Ectodermal cell (in vitro differentiated cells): ENCODE results near the gene RNF112.

Source experiments
- H3K27ac ChIP-seq: 2 replicates; pipeline ENCODE4 v1.7.0; 2013; ENCODE audit warnings: mild to moderate bottlenecking, low read depth, low read length; ENCODE audit not compliant: insufficient read depth, poor library complexity, severe bottlenecking
- H3K27me3 ChIP-seq: 2 replicates; pipeline ENCODE4 v1.7.0; 2013; ENCODE audit warnings: mild to moderate bottlenecking, low read length; ENCODE audit not compliant: insufficient read depth, control insufficient read depth, poor library complexity, severe bottlenecking
- H3K36me3 ChIP-seq: one replicate; pipeline ENCODE4 v1.7.0; 2013; ENCODE audit warnings: low read length; ENCODE audit not compliant: control insufficient read depth, insufficient read depth
- H3K4me1 ChIP-seq: one replicate; pipeline ENCODE4 v1.7.0; 2013; ENCODE audit warnings: low read length; ENCODE audit not compliant: control insufficient read depth, insufficient read depth
- H3K4me3 ChIP-seq: 2 replicates; pipeline ENCODE4 v1.7.0; 2013; ENCODE audit warnings: low read depth, low read length, control low read depth; ENCODE audit not compliant: insufficient read depth
- H3K9me3 ChIP-seq: 2 replicates; pipeline ENCODE4 v1.7.0; 2013; ENCODE audit warnings: mild to moderate bottlenecking, low read length, moderate library complexity; ENCODE audit not compliant: control insufficient read depth
- WGBS, 2 experiments: methylation state at CpG; one replicate each; pipeline ENCODE4 v1.1.7; 2013; ENCODE audit warnings: missing lambda C conversion rate in 2 of 2; 5-methylcytosine and 5-hydroxymethylcytosine counted together

The RNF112 gene

DNA sequence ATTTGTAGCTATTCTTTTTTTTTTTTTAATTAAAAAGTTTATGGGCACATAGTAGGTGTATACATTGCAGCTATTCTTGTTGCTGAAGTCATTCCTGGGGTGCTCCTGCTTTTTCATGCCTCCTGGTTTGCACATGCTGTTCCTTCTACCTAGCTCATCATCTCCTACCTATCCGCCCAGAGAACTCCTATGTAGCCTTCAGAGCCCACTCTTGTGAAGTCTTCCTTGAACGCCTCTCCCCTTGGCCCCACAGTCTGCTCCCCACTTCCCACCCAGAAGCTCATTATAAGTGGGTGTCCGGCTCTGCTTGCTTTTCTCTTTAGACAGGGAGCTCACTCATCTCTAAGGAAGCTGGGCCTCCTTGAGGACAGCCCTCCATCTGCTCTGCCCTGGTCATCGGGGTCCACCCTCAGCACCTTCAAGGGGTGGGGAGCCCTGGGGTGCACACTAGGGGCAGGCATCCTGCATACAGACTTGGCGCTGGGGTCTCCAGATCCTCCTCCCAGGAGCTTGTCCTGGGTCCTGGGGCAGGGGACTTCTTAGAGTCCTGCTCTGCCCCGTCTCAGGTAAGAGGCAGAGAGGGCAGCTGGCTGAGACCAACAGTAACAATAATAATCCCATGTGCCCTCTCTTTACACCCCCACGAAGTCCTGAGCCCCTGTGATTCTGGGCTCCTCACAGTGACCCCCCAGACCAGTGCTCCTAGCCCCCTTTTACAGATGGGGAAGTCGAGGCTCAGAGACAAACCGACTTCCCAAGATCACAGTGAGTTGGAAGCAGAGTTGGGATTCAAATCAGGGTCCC is 45.0 kb upstream of the RNF112 start:
- WGBS, 2 experiments = 92 to 94% methylated on average over 9 of the region's 9 CpGs

DNA sequence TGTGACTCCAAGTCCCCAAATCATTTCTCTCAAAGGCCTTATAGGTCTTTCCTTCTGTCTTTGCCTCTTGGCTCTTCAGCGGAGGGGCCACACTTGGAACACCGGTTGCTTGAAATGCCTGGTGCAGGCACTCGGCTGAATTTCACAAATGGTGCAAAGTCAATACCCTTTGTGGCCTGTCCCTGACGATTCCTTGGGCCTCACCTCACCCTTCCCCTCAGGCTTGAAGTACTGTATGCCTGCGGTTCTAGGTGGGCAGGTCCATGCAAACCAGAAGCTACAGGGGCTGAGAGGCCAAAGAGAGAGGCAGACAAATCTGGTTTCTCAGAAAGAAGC is 44.4 kb upstream of the RNF112 start:
- Histone ChIP-seq H3K36me3 (no peaks in the 10 kb centered on the region), H3K9me3 (no peaks in the 10 kb centered on the region), H3K4me3 (no peak overlapping the region), H3K4me1 (peaks cover 4% of the 10 kb centered on the region), H3K27me3 (no peaks in the 10 kb centered on the region), H3K27ac (no peak overlapping the region)
- 89 to 92% methylated on average over 5 of the region's 5 CpGs for WGBS, 2 experiments

More for the DNA sequence above, 45.0 kb upstream of the RNF112 start:
- H3K27ac ChIP-seq = no peak overlapping the region
- H3K27me3 ChIP-seq = no peaks in the 10 kb centered on the region
- no peak overlapping the region for H3K4me3 ChIP-seq
- H3K4me1 ChIP-seq = peaks cover 5% of the 10 kb centered on the region
- no peaks in the 10 kb centered on the region for H3K36me3 ChIP-seq
- H3K9me3 ChIP-seq = no peaks in the 10 kb centered on the region

DNA sequence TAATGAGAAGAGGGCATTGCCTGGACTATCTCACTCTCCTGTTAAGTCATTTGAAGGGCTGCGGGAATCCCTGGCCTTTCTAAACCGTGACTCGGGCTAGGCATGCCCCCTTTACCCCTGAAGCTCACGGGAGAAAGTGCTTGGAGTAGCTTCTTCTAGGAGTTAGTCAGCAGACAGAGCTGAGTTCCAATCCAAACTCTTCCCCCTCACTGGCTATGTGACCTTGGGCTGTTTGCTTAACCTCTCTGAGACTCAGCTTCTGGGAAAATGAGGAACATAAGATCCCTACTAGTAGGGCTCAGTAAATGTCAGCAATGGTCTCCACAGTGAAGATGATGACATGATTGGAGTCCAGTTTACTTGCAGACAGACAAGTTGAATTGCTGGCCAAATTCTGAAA is 42.8 kb upstream of the RNF112 start:
- Histone ChIP-seq H3K9me3 (no peaks in the 10 kb centered on the region), H3K27me3 (no peaks in the 10 kb centered on the region), H3K27ac (no peak overlapping the region), H3K36me3 (no peaks in the 10 kb centered on the region), H3K4me1 (no peaks in the 10 kb centered on the region), H3K4me3 (no peak overlapping the region)
- 91 to 96% methylated on average over 4 of the region's 4 CpGs for WGBS, 2 experiments

DNA sequence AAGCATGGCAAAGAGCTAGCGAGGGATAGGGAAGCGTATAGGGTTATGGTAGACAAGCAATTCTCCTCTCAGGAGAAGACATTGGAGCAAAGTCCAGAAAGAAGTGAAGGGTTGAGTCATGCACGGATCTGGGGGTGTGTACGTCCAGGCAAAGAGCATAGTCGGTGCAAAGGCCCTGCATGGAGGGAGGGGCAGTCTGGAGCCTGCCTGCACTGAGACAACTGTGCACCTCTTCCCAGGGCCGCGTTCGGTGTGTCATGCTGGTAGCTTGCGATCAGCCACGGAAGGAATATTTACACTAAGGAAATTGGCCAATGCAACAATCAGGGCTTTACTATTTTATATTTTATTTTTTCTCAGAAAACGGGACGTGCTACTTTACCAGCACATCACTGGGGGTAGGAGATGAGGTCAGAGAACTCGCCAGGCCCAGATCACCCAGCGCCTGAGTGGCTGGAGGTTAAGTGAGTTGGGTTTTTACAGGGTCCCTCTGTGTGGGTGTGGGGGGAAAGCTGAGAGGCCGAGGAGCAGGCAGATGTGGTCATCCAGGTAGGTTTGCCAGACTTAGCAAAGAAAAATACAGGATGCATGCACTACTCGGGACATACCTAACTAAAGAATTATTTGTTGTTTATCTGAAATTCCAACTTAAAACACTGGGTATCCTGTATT is 41.8 kb upstream of the RNF112 start:
- Histone ChIP-seq H3K4me3 (no peak overlapping the region), H3K36me3 (no peaks in the 10 kb centered on the region), H3K27me3 (no peaks in the 10 kb centered on the region), H3K4me1 (no peaks in the 10 kb centered on the region), H3K27ac (no peak overlapping the region), H3K9me3 (no peaks in the 10 kb centered on the region)
- WGBS, 2 experiments = 96% methylated on average over 16 of the region's 16 CpGs

DNA sequence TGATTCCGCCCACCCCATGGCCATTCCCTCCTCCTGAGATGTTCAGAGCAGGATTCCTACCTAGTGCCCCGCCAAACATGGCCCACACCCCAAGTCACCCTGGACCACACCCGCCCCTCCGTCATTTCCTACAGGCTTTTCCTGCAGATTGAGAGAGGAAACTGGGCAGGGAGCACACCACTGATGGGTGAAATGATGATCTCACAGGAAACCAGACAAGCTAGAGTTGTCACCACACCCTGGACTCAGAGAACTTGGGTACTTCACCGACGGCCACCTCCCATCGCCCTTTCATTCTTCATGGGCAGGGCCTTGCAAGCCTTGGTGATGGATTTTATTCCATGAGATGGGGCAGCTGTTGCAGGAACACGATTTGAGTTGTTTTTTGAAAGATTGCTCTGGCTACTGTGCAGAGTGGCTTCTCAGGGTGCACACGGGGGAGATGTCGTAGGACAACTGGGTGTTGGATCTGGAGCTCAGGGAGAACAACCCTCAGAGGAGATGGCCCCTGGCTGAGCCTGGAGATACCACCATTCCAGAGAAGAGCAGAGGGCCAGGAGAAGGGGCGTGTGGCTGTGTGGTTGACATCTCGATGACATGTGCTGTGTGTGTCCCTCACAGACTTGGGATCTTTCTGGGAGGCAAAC is 41.1 kb upstream of the RNF112 start:
- 95 to 97% methylated on average over 12 of the region's 12 CpGs for WGBS, 2 experiments
- no peaks in the 10 kb centered on the region for H3K27me3 ChIP-seq

DNA sequence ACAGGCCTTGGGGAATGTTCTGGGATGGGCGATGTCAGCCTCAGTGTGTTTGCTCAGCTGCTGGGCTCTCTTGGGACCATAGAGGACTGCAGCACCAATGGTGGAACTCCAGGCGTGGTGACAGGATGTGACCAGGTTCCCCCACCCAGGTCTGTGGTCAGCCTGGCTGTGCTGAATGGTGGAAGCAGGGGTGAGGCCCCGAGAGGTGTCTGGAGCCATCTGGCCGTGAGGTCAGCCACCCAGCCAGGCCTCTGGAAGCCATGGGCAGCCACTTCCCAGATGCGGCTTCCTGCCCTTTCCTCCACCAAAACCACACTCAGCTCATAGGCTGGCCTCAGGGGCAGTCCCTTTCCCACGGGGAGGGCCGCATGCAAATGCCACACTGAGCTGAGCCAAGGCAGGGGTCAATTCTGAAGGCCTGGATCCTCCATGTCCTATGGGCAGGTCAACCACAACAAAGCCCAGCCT is 40.5 kb upstream of the RNF112 start:
- Histone ChIP-seq H3K4me1 (no peaks in the 10 kb centered on the region), H3K9me3 (no peaks in the 10 kb centered on the region), H3K27me3 (no peaks in the 10 kb centered on the region), H3K27ac (no peak overlapping the region), H3K4me3 (no peak overlapping the region), H3K36me3 (no peaks in the 10 kb centered on the region)
- 87 to 93% methylated on average over 7 of the region's 7 CpGs for WGBS, 2 experiments

More for the DNA sequence above, 41.1 kb upstream of the RNF112 start:
- Histone ChIP-seq H3K27ac (no peak overlapping the region), H3K36me3 (no peaks in the 10 kb centered on the region), H3K4me3 (no peak overlapping the region), H3K9me3 (no peaks in the 10 kb centered on the region), H3K4me1 (no peaks in the 10 kb centered on the region)

DNA sequence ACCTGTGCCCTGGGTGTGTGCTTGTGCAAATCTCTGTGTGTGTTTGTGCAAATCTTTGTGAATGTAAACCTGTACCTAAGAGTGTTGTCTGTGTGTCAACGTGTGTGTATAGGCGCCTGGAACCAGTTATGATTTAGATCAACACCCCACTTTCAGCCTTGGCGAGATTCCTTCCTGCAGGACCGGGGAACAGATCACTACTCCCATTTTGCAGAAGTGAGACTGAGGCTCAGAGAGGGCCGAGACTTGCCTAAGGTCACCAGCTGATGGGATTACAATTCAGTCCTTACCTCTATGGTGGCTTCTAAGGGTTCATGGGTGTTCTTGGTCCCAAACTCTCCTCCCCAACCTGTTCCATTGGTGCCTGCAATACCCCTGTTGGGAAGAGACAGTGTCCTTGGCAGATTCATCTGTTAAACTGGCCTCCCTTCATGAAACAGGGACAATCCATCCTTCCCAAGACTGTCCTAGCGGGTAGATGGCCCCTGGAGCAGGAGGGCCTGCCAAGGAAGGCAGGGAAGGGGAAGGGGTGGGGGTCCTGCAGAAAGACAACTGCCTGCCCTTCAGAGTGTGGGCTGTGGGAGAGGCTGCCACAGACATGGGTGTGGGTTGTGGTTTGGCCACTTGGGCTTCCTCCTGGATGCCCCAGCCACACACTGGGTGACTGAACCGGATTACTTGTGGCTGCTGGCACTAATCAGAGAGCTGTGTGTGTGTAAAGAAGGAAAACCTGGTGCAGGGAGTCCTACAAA is 39.6 kb upstream of the RNF112 start:
- Histone ChIP-seq H3K4me1 (no peaks in the 10 kb centered on the region), H3K36me3 (no peaks in the 10 kb centered on the region), H3K27ac (no peak overlapping the region), H3K4me3 (no peak overlapping the region), H3K27me3 (no peaks in the 10 kb centered on the region), H3K9me3 (no peaks in the 10 kb centered on the region)
- 88 to 94% methylated on average over 7 of the region's 7 CpGs for WGBS, 2 experiments

DNA sequence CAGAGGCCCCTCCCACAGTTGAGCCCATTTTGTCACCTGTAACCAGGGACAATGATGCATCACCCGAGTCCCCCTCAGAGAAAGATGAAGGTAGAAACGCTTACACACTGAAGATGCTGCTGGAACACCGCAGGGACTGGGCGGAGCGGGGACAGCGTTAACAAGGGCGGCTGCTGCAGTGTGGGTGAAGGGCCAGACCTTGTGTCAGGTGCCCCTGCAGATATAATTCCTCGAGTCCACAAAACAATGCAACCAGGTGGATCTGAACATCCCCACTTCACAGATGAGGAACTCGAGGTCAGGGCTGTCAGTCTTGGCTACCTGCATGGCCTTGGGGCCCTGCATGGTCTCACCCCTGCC is 39.0 kb upstream of the RNF112 start:
- Histone ChIP-seq H3K36me3 (no peaks in the 10 kb centered on the region), H3K9me3 (no peaks in the 10 kb centered on the region), H3K27me3 (no peaks in the 10 kb centered on the region), H3K4me1 (peaks cover 2% of the 10 kb centered on the region), H3K27ac (no peak overlapping the region), H3K4me3 (no peak overlapping the region)
- WGBS, 2 experiments = 93 to 94% methylated on average over 9 of the region's 9 CpGs

DNA sequence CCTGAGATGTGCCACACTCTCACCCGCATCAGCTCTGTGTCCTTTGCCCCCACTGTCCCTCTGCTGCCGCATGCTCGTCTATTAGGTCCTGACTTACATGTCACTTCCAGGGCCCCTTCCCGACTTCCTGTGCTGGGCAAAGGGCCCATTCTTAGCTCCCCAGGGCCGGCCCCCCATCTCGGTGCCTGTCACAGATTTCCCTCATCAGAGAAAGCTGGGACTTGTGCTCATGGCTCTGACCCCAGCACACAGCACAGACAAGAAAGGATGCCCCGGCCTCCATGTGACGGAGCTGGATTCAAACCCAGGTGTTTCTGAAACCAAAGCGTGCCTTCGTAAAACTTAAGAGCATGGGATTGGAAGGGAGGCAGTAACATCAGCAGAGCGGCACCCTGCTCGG is 38.6 kb upstream of the RNF112 start:
- H3K9me3 ChIP-seq = no peaks in the 10 kb centered on the region
- no peaks in the 10 kb centered on the region for H3K27me3 ChIP-seq
- peaks cover 4% of the 10 kb centered on the region for H3K4me1 ChIP-seq
- no peak overlapping the region for H3K27ac ChIP-seq
- no peaks in the 10 kb centered on the region for H3K36me3 ChIP-seq
- H3K4me3 ChIP-seq = no peak overlapping the region
- WGBS, 2 experiments = 93 to 95% methylated on average over 12 of the region's 12 CpGs
